Uterus (tissue), 4 donors: ENCODE data around the gene MBP. TPM values are rescaled to one million over a fixed set of nuclear protein-coding genes. Genes with fewer than 3 reads are reported as not detected.
A peak's percentile ranks its signal among the peaks of the same experiment; 100 is the strongest.

Experiments
- DNase-seq, 2 donors: peaks; one replicate each; pipeline ENCODE4 v3.0.0-alpha.2; 2019 to 2020
- H3K27ac ChIP-seq, 2 donors: fragments of 200-600 bp; sonication (generic); 1 replicate in 1 of 2; 2 replicates in 1 of 2; pipeline ENCODE4 v1.5.1; 2016 to 2018
- H3K27me3 ChIP-seq, 2 donors: fragments of 200-600 bp; sonication (generic); one replicate each; pipeline ENCODE4 v1.5.1; 2018 to 2019; ENCODE audit warnings: control low read depth in 1 of 2
- H3K36me3 ChIP-seq, 2 donors: fragments of 200-600 bp; sonication (generic); one replicate each; pipeline ENCODE4 v1.5.1; 2019; ENCODE audit warnings: control low read depth in 1 of 2
- H3K4me1 ChIP-seq, 2 donors: fragments of 200-600 bp; sonication (generic); one replicate each; pipeline ENCODE4 v1.5.1; 2018 to 2019; ENCODE audit warnings: control low read depth in 1 of 2
- H3K4me3 ChIP-seq, 2 donors: fragments of 200-600 bp; sonication (generic); 1 replicate in 1 of 2; 2 replicates in 1 of 2; pipeline ENCODE4 v1.5.1; 2018 to 2019; ENCODE audit warnings: mild to moderate bottlenecking in 1 of 2
- H3K9me3 ChIP-seq, 2 donors: fragments of 200-600 bp; sonication (generic); one replicate each; pipeline ENCODE4 v1.5.1; 2019; ENCODE audit warnings: control low read depth in 1 of 2
- POLR2A ChIP-seq, 2 donors: fragments of 450-650 bp; IDR thresholded peaks; one replicate each; pipeline ENCODE4 v1.6.1; 2016; ENCODE audit warnings: antibody characterized with exemption in 2 of 2, mild to moderate bottlenecking in 1 of 2, moderate library complexity in 1 of 2
- intact Hi-C: fragments of 100-400 bp; cut with DNase I; formaldehyde crosslinking; loops from one replicate; pipeline ENCODE4 v1.15.1; 2023; ENCODE audit warnings: low total_unique reads
- total RNA-seq, 4 donors: library from RNA; depleted of rRNA in 3 of 4; stranded (reverse); fragments of >200 nt in 3 of 4; gene quantifications; one replicate each; pipeline versions ENCODE4 v1.1.0 to v1.2.4, GENCODE V29; 2014 to 2023
- TF ChIP-seq, protein P1 (sequence below), 4 experiments: fragments of 200-600 bp in 2 of 4; fragments of 450-650 bp in 2 of 4; sonication (generic) in 2 of 4; IDR thresholded peaks; one replicate each; pipeline ENCODE4 v1.5.1; 2016 to 2019; ENCODE audit warnings: antibody characterized with exemption in 4 of 4, mild to moderate bottlenecking in 2 of 4, moderate library complexity in 1 of 4
- donor health status: DM: yes; HTN: yes; CAD: no.

MBP gene
- total RNA-seq, 4 donors from 2014 or later = 12.1 to 52.2 (median 19.8) TPM

- H3K9me3 ChIP-seq = no peaks in the 10 kb centered on the region
- H3K4me3 ChIP-seq = no peak overlapping the region
- DNase-seq = peak in 1 of 2 donors; percentile 7
- H3K4me1 ChIP-seq = no peaks in the 10 kb centered on the region
- H3K27ac ChIP-seq = no peak overlapping the region
- no peaks in the 10 kb centered on the region for H3K27me3 ChIP-seq
- intact Hi-C loops = no loop called here
- TF ChIP-seq, protein P1, sequence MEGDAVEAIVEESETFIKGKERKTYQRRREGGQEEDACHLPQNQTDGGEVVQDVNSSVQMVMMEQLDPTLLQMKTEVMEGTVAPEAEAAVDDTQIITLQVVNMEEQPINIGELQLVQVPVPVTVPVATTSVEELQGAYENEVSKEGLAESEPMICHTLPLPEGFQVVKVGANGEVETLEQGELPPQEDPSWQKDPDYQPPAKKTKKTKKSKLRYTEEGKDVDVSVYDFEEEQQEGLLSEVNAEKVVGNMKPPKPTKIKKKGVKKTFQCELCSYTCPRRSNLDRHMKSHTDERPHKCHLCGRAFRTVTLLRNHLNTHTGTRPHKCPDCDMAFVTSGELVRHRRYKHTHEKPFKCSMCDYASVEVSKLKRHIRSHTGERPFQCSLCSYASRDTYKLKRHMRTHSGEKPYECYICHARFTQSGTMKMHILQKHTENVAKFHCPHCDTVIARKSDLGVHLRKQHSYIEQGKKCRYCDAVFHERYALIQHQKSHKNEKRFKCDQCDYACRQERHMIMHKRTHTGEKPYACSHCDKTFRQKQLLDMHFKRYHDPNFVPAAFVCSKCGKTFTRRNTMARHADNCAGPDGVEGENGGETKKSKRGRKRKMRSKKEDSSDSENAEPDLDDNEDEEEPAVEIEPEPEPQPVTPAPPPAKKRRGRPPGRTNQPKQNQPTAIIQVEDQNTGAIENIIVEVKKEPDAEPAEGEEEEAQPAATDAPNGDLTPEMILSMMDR (IDR thresholded peaks at IDR 0.05) = no peak
- no peak for TF ChIP-seq POLR2A (IDR thresholded peaks at IDR 0.05)
- H3K36me3 ChIP-seq = no peaks in the 10 kb centered on the region
Measured at GRCh38 chr18:77008006-77008405, 124.6 kb downstream of the MBP start.

- Histone ChIP-seq H3K4me3 (no peak overlapping the region), H3K27me3 (no peaks in the 10 kb centered on the region), H3K4me1 (no peaks in the 10 kb centered on the region), H3K9me3 (no peaks in the 10 kb centered on the region), H3K27ac (no peak overlapping the region), H3K36me3 (no peaks in the 10 kb centered on the region)
- no peak for DNase-seq
- intact Hi-C loops = no loop called here
- TF ChIP-seq, protein P1 (IDR thresholded peaks at IDR 0.05) = no peak
Measured at GRCh38 chr18:77007251-77007650, 125.3 kb downstream of the MBP start.

GRCh38 chr18:77006305-77007175 lies 126.0 kb downstream of the MBP start:
- H3K9me3 ChIP-seq = no peaks in the 10 kb centered on the region
- DNase-seq = no peak
- TF ChIP-seq POLR2A (IDR thresholded peaks at IDR 0.05) = no peak
- TF ChIP-seq, protein P1 (IDR thresholded peaks at IDR 0.05) = no peak
- H3K27me3 ChIP-seq = no peaks in the 10 kb centered on the region
- H3K4me3 ChIP-seq = no peak overlapping the region
- intact Hi-C loops = no loop called here
- H3K36me3 ChIP-seq = no peaks in the 10 kb centered on the region
- H3K27ac ChIP-seq = no peak overlapping the region
- no peaks in the 10 kb centered on the region for H3K4me1 ChIP-seq

GRCh38 chr18:77005651-77006195 lies 126.9 kb downstream of the MBP start:
- Histone ChIP-seq H3K27ac (no peak overlapping the region), H3K4me3 (no peak overlapping the region)

More at GRCh38 chr18:77005651-77006195, 126.9 kb downstream of the MBP start:
- TF ChIP-seq, protein P1 (IDR thresholded peaks at IDR 0.05) = no peak
- TF ChIP-seq POLR2A (IDR thresholded peaks at IDR 0.05) = no peak
- no peak for DNase-seq
- intact Hi-C loops = no loop called here
- H3K36me3 ChIP-seq = no peaks in the 10 kb centered on the region
- H3K9me3 ChIP-seq = no peaks in the 10 kb centered on the region
- H3K4me1 ChIP-seq = no peaks in the 10 kb centered on the region
- H3K27me3 ChIP-seq = no peaks in the 10 kb centered on the region
